KG1 (cell line): ENCODE measurements around the gene ABLIM2.
"Not testable (repeated sequence)": the region's sequence is repeated elsewhere in the genome, so short reads cannot be mapped to it uniquely, and the experiment has no call there.

Experiments used
- DNase-seq: peaks from one replicate; lab custom pipeline; 2025; lab: John Stamatoyannopoulos, UW

ABLIM2 gene

GRCh38 chr4:7959078-7959477, 199.5 kb downstream of the ABLIM2 start:
- no peak for DNase-seq

GRCh38 chr4:7956934-7957656, 201.5 kb downstream of the ABLIM2 start:
- DNase-seq, result no peak

DNA sequence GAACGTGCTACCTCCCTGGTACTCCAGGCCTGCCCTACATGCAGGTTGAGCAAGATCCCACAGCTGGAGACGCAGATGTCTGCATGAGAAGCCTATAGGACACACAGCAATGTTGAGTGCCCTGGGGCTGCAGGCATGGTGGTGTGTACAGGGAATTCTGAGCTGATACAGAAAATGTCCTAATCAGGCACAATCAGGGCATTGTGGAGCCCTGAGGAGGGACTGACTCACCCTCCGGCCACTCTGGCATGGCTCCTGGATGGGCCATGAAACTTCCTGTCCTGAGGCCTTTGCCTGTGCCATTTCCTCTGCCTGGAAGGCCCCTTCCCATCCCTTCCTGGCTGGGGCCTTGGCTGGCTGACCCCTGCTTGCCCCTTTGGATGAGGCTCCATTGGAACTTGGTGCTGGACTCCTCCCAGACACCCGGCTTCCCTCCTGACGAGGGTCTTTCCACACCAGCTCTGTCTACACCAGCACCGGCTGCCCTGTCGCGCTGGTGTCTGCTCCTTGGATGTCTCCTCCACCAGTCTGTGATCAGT, 202.3 kb downstream of the ABLIM2 start:
- DNase-seq, result no peak

DNA sequence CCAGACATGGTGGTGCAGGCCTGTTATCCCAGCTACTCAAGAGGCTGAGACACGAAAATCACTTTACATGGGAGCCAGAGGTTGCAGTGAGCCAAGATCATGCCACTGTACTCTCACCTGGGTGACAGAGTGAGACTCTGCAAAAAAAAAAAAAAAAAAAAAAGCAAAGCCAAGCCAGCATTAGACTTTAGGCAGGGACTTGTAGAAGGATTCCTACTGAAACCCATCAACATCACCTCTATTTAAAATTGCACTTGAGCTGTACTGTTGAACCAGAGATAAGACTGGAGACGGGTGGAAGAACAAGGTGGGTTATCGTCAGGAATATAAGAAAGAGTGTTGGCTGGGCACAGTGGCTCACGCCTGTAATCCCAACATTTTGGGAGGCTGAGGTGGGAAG, 203.2 kb downstream of the ABLIM2 start:
- DNase-seq, result no peak

- no peak for DNase-seq
Measured at GRCh38 chr4:7952615-7953014, 206.0 kb downstream of the ABLIM2 start.

DNA sequence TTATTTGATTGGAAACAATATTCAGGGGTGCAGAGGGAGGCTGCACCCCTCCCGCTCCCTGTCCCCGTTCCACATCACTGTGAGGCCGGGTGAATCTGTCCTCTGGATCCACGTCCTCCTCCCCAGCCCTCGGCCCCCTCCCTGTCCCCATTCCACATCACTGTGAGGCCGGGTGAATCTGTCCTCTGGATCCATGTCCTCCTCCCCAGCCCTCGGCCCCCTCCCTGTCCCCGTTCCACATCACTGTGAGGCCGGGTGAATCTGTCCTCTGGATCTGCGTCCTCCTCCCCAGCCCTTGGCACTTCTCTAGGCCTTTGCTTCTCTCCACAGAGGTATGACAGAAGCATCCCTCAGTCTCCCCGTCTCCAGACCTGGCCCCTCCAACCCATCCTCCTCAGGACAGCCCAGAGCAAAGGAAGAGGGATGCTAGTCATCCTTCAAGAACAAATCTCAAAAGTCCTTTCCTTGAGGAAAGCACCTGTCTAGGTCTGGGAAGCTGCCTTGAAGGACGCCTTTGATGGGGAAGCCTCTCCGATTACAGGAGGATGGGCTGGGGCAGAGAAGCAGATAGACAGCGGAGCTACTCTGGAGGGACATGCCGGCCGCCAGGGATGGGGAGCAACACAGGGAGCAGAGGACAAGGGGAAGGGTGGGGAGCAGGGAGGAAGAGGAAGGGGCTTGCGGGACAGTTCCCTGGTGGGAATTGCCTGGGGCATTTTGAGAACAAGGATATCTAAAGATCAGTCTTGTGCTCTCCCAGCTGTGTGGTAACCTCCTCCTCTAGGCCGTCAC, 208.1 kb downstream of the ABLIM2 start:
- no peak for DNase-seq

DNA sequence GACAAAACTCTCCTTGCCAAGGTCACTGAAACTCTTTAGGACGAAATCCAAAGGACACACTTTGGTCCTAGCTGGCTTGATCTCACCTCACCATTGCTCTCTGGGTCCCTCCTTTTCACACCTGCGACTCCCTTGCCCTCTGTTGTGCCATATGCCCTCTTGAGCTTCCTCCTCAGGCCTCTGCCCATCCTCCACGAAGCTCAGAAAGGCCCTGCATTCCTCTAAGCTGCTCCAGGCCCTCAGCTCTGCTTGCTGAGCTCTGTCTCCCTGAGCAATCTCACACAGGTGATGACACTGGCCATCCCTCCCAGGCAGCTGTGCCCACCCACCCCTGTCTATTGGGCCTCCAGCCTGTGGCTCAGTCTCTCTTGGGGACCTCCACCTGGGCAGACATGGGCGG, 208.9 kb downstream of the ABLIM2 start:
- no peak for DNase-seq

DNA sequence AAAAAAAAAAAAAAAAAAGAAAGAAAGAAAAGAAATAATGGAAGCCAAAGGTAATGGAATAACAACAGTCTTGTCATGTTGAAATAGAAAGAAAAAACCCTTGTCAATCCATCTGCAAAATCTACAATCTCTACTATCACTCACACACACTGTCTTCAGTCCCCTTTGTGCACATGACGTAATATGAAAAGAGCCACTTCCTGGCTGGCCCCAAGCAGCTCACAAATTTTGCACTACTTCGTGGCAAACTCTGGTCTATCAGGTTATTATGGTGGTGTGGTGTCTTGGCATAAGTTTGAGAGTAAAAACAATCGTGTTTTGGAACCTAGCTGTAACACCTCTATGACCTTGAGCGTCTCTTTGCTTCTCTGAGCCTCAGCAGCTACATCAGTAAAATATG, 210.7 kb downstream of the ABLIM2 start:
- no peak for DNase-seq

DNA sequence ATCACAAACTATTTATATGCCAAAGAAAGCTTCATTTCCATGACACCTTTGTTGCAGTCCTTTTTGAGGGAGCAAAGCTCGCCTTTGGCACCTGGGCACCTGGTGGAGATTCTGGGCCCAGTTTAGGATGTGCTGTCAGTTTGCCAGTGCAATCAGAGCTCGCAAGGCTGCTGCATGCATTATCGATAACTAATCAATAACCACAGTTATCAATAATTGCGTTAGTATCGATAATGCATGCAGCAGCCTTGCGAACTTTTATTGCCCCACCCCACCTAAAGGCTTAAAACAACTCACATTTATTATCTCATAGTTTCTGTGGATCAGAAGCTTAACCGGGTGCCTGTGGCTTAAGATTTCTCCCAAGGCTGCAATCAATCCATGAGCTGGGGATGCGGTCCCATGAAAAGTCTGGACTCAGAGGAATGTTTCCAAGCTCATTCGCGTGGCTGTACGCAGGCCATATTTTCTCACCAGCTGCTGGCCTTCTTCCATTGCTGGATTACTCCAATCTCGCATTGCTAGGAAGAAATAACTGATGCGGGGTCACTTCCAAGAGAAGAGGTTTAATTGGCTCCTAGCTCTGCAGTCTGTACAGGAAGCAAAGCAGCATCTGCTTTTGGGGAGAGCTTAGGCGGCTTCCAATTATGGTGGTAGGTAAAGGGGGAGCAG, 212.8 kb downstream of the ABLIM2 start:
- DNase-seq, result no peak

- no peak for DNase-seq
Measured at GRCh38 chr4:7944599-7945220, 213.9 kb downstream of the ABLIM2 start.

DNA sequence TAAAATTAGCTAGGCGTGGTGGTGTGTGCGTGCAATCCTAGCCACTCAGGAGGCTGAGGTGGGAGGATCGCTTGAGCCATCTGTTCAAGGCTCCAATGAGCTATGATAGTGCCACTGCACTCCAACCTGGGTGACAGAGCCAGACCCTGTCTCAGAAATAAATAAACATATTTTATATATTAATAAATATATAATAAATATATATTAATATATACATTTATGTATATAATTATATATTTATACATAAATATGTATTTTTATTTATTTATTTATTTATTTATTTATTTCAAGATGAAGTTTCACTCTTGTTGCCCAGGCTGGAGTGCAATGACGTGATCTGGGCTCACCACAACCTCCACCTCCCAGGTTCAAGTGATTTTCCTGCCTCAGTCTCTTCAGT, 214.9 kb downstream of the ABLIM2 start:
- not testable (repeated sequence) for DNase-seq

GRCh38 chr4:7943211-7943610, 215.4 kb downstream of the ABLIM2 start:
- no peak for DNase-seq

GRCh38 chr4:7941965-7942496, 216.6 kb downstream of the ABLIM2 start:
- no peak for DNase-seq

- no peak for DNase-seq
Measured at GRCh38 chr4:7941111-7941964, 217.3 kb downstream of the ABLIM2 start.

GRCh38 chr4:7939377-7940108, 219.1 kb downstream of the ABLIM2 start, which contains the start of gene AFAP1:
Gene AFAP1 (minus strand): TSS chr4:7939861. CDS start chr4:7872078, 67,783 bp downstream.
- DNase-seq, result no peak

DNA sequence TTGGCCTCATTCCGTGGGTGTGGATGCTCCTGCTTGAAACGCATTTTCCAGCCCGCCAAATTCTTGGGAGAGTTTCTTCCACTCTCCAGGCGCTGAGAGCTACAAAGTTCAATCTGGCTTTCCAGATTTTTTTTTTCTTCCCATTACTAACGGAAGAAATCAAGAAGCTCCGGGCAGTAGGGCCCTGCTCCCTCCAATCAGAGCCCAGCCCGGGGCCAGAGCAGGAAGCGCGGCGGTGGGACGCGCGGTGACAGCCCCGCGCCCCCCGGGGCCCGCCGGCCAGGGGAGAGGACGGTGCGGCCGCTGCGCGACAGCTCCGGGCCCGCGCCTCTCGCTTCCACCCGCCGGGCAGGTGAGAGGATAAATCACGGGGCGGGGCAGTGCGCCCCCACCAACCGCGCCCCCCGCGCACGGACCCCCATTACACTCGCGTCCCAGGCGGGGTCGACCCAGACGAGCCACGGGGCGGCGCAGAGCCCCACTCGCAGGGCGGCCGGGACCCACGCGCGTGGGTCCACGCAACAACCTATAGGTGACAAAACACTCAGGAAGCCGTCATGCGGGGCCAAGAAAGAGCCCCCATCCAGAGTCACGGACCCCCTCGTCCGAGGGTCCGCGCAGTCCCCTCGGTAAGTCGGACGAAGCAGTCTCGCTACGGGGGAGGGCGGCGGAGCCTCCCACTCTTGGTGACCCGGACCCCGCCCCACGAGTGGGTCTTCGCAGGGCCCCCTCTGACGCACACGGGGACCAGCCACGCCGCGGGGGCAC, 219.8 kb downstream of the ABLIM2 start:
- DNase-seq, result no peak

- no peak for DNase-seq
Measured at GRCh38 chr4:7938266-7938608, 220.4 kb downstream of the ABLIM2 start.

GRCh38 chr4:7937006-7937405, 221.6 kb downstream of the ABLIM2 start:
- no peak for DNase-seq
